OCI-LY1 (cell line): Measurements from ENCODE around the gene ADD1.

Source experiments
- H2AFZ ChIP-seq: fragments of 200-600 bp; sonication (generic), shearing (Covaris generic); 2 replicates; pipeline ENCODE4 v1.6.0; 2014; ENCODE audit warnings: antibody characterized with exemption, mild to moderate bottlenecking, low read length
- H3F3A ChIP-seq: fragments of 200-600 bp; sonication (generic), shearing (Covaris generic); 2 replicates; pipeline ENCODE4 v1.6.0; 2014; ENCODE audit warnings: mild to moderate bottlenecking, antibody characterized with exemption, low read length, moderate library complexity; ENCODE audit not compliant: insufficient read depth
- H3K27ac ChIP-seq: fragments of 200-600 bp; sonication (generic); 2 replicates; pipeline ENCODE4 v1.5.1; 2014; ENCODE audit warnings: low read length, mixed run types, mild to moderate bottlenecking, low read depth; ENCODE audit not compliant: poor library complexity, severe bottlenecking
- H3K27me3 ChIP-seq: fragments of 200-600 bp; sonication (generic); 2 replicates; pipeline ENCODE4 v1.6.0; 2014; ENCODE audit warnings: antibody characterized with exemption, mild to moderate bottlenecking, low read length, moderate library complexity; ENCODE audit not compliant: insufficient read depth
- H3K36me3 ChIP-seq: fragments of 200-600 bp; sonication (generic); 2 replicates; pipeline ENCODE4 v1.6.1; 2014; ENCODE audit warnings: mild to moderate bottlenecking, antibody characterized with exemption, low read length, moderate library complexity, mixed read lengths; ENCODE audit not compliant: insufficient read depth
- H3K4me1 ChIP-seq: fragments of 200-600 bp; sonication (generic); 2 replicates; pipeline ENCODE4 v1.5.1; 2014; ENCODE audit warnings: mild to moderate bottlenecking, low read length, moderate library complexity; ENCODE audit not compliant: insufficient read depth, severe bottlenecking
- H3K4me2 ChIP-seq: fragments of 200-600 bp; sonication (generic), shearing (Covaris generic); 2 replicates; pipeline ENCODE4 v1.6.1; 2014; ENCODE audit warnings: low read length
- H3K4me3 ChIP-seq: fragments of 200-600 bp; sonication (generic); 2 replicates; pipeline ENCODE4 v1.5.1; 2014; ENCODE audit warnings: low read length, low read depth, mild to moderate bottlenecking, mixed read lengths; ENCODE audit not compliant: poor library complexity, severe bottlenecking
- H3K79me2 ChIP-seq: fragments of 200-600 bp; shearing (Covaris generic); 2 replicates; pipeline ENCODE4 v1.6.1; 2016; ENCODE audit warnings: mixed run types, low read length, mixed read lengths; ENCODE audit not compliant: insufficient read depth
- H3K9ac ChIP-seq: fragments of 200-600 bp; sonication (generic), shearing (Covaris generic); 2 replicates; pipeline ENCODE4 v1.6.1; 2014; ENCODE audit warnings: mild to moderate bottlenecking, low read length, mixed read lengths
- H3K9me2 ChIP-seq: fragments of 200-600 bp; sonication (generic), shearing (Covaris generic); 2 replicates; pipeline ENCODE4 v1.6.1; 2014; ENCODE audit warnings: low read depth, mild to moderate bottlenecking, low read length, mixed read lengths
- H3K9me3 ChIP-seq: fragments of 200-600 bp; shearing (Covaris generic); 2 replicates; pipeline ENCODE4 v1.6.1; 2014; ENCODE audit warnings: low read length, mixed read lengths
- H4K20me1 ChIP-seq: fragments of 200-600 bp; sonication (generic), shearing (Covaris generic); 2 replicates; pipeline ENCODE4 v1.6.0; 2016; ENCODE audit warnings: mild to moderate bottlenecking, low read length; ENCODE audit not compliant: insufficient read depth
- CTCF ChIP-seq: fragments of 200-600 bp; sonication (generic), shearing (Covaris generic); IDR thresholded peaks from 2 replicates; pipeline ENCODE4 v1.5.1; 2017; ENCODE audit warnings: mild to moderate bottlenecking, antibody characterized with exemption, low read length, moderate library complexity, mixed read lengths
- EZH2 ChIP-seq: fragments of 200-600 bp; sonication (generic), shearing (Covaris generic); IDR thresholded peaks from 2 replicates; pipeline ENCODE4 v1.8.0; 2017; ENCODE audit warnings: borderline replicate concordance, mixed run types, mild to moderate bottlenecking, antibody characterized with exemption, low read length, moderate library complexity, mixed read lengths

The ADD1 gene

DNA sequence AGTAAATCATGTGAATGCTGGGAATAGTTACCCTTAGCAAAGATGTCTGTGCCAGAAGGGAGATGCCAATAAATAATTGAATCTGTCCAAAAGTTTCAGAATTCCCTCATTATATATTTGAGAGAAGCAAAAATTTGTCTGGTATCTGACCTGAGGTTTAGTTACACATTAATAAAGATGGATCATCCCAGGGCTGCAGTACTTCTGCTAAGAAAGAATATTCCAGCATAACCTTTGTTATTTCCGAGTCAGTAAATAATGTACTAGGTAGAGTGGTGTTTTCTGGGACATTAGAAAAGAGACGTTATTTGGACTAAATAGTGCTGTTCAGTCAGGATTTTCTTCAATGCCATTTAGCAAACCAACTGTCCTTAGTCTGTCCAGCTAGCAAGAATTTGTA lies 26.4 kb downstream of the ADD1 start:
- Histone ChIP-seq H3K79me2 (no peaks in the 10 kb centered on the region), H3K4me3 (no peak overlapping the region), H3K36me3 (no peaks in the 10 kb centered on the region), H3K9me3 (no peaks in the 10 kb centered on the region), H3K27ac (no peak overlapping the region), H3K9ac (no peak overlapping the region), H3K9me2 (no peaks in the 10 kb centered on the region), H4K20me1 (no peaks in the 10 kb centered on the region), H3F3A (no peaks in the 10 kb centered on the region), H3K4me1 (no peaks in the 10 kb centered on the region), H3K27me3 (no peaks in the 10 kb centered on the region), H2AFZ (no peak overlapping the region), H3K4me2 (no peak overlapping the region)
- TF ChIP-seq CTCF = no peak
- no peak for TF ChIP-seq EZH2

DNA sequence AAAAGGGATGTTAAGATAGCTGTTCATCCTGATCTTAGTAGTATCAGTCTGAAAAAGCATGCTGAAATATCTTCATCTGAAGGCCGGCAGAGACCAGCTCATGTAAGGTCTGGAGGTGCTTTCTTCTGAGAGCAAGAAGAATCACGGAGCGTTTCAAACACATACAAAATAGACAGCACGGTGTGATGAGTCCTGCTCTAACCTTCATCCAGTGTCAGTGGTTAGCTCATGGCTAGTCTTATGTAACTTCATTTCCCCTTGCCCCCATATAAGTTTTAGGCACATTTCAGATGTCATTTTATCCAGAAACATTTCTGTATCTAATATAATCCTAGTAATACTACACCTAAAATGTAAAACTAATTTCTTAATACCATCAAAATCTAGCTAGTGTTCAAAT lies 27.8 kb downstream of the ADD1 start:
- Histone ChIP-seq H3F3A (no peaks in the 10 kb centered on the region), H3K27me3 (no peaks in the 10 kb centered on the region), H3K36me3 (no peaks in the 10 kb centered on the region), H3K4me1 (no peaks in the 10 kb centered on the region), H3K4me3 (no peak overlapping the region), H3K4me2 (no peak overlapping the region), H3K27ac (no peak overlapping the region), H3K9me2 (no peaks in the 10 kb centered on the region), H3K9me3 (no peaks in the 10 kb centered on the region), H4K20me1 (no peaks in the 10 kb centered on the region), H3K79me2 (no peaks in the 10 kb centered on the region), H2AFZ (no peak overlapping the region), H3K9ac (no peak overlapping the region)
- no peak for TF ChIP-seq CTCF
- no peak for TF ChIP-seq EZH2

DNA sequence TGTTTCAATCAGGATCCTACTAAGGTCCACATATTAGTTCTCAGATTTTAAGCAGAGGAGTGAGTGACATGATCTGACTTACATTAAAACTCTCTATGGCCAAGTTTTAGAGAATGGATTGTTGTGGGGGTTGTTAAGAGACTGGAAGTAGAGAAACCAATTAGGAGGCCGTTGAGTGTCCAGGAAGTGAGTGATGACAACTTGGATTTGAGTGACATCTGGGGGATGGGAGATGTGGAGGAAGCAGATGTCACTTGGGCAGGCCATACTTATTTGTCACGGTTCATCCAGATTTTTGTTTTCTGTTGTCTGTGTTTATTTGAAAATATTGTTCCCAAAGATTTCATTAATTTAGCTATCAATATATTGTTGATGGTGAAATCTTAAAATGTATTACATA lies 28.3 kb downstream of the ADD1 start:
- Histone ChIP-seq H3K27me3 (no peaks in the 10 kb centered on the region), H3K9ac (no peak overlapping the region), H3K4me3 (no peak overlapping the region), H4K20me1 (no peaks in the 10 kb centered on the region), H2AFZ (no peak overlapping the region), H3K27ac (no peak overlapping the region), H3K79me2 (no peaks in the 10 kb centered on the region), H3K9me3 (no peaks in the 10 kb centered on the region), H3K9me2 (no peaks in the 10 kb centered on the region), H3F3A (no peaks in the 10 kb centered on the region), H3K4me1 (no peaks in the 10 kb centered on the region), H3K4me2 (no peak overlapping the region), H3K36me3 (no peaks in the 10 kb centered on the region)
- TF ChIP-seq CTCF (no peak), EZH2 (no peak)
